Fibroblast of skin of scalp (primary cell): ENCODE data around the gene WDR37.
"Not testable (repeated sequence)": the region's sequence is repeated elsewhere in the genome, so short reads cannot be mapped to it uniquely, and the experiment has no call there.

Experiments used
- DNase-seq: peaks from one replicate; pipeline ENCODE4 v3.0.0-alpha.2; 2013

The WDR37 gene

GRCh38 chr10:1154531-1155295 is 98.5 kb downstream of the WDR37 start:
- DNase-seq, result no peak

DNA sequence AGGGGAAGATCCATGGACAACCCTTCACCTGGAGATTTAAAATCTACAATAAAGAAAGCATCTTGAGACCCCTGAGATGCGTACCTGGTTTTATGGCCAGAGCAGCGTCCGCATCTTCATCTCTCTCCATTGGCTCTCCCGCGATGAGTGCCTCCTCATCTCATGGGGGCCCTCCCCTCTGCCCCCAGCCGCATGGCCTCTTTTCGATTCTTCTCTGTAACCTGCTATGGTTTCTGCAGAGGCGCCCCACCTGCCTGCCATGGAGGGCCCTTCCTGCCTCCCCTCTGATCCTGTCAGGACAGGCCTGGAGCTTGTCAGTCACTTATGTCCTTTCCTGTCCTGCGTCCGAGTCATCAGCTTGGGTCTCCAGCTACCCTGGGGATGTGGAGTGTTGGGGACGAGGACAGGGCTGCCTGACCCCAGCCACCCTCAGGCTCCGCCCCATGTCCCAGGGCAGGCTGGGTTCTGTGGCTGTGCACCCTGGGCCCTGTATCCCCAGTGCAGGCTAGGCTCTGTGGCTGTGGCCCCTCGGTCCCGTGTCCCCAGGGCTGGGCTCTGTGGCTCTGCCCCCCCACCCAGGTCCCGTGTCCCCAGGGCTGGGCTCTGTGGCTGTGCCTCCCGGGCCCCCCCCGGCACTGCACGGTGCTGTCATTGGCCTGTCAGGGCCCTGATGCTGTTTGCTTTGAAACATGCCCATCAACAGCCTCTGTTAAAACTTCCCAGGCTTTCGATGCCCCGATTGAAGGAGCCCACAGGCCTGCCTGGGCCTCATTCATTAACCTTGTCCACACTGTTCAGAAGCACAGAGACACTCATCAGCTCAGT is 99.8 kb downstream of the WDR37 start:
- no peak for DNase-seq

GRCh38 chr10:1156616-1156886 is 100.4 kb downstream of the WDR37 start:
- DNase-seq, result no peak

GRCh38 chr10:1156921-1157614 is 100.9 kb downstream of the WDR37 start:
- no peak for DNase-seq

DNA sequence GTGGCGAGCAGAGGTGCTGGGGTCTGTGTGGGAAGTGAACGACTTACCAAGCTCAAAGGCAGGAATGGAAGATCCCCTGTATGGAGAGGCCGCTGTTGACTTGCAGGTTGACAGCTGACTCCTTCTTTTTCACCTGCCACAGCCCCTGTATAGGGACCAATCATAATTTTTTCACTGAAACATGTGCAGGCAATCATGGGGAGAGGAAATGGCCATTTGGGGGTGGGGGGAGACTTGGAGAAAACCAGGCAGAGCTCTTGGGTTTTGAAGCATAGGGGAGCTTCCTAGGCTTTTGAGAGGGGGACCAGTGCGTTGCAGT is 101.4 kb downstream of the WDR37 start:
- DNase-seq, result no peak

GRCh38 chr10:1158066-1158465 is 101.9 kb downstream of the WDR37 start:
- DNase-seq, result no peak

- not testable (repeated sequence) for DNase-seq
Observed at GRCh38 chr10:1158536-1158935, 102.4 kb downstream of the WDR37 start.

- DNase-seq, result no peak
Observed at GRCh38 chr10:1159131-1160061, 103.2 kb downstream of the WDR37 start.

- no peak for DNase-seq
Observed at GRCh38 chr10:1160561-1161314, 104.6 kb downstream of the WDR37 start.

GRCh38 chr10:1161315-1161673 is 105.1 kb downstream of the WDR37 start:
- not testable (repeated sequence) for DNase-seq

GRCh38 chr10:1162481-1163203 is 106.5 kb downstream of the WDR37 start:
- no peak for DNase-seq

DNA sequence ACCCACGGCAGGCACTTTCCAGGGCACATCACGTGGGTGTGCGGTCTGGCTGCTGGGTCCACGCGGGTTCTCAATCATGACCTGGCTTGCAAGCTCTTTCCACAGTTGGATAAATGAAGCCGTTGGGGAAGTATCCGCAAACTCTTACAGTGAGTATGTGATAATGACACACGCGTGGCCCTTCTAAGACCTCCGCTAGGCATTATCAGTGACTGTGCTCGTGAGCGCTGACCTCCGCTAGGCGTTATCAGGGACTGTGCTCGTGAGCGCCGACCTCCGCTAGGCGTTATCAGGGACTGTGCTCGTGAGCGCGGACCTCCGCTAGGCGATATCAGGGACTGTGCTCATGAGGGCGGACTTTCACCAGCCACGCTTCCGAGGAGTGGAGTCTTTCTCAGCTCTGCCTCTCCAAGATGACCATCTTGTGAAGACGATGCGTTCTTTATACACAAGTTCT is 107.0 kb downstream of the WDR37 start:
- no peak for DNase-seq

DNA sequence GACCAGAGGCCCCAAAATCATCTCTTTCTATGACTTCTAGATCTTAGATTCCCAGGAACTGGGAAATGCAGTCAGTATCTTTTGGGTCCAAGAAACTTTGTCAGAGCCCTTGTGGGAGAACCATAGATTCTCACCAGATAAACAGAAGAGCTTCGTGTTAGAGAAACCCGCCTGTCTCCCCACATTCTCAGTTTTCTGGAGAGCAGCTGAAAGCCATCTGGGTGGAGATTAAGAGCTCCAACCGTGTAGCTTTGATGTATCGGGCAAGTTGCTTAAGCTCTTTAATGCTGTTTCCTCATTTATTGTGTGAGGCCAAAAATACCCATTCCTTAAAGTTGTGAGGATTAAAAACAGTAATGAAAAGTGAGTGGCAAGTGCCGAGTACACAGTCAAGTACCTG is 107.6 kb downstream of the WDR37 start:
- no peak for DNase-seq

DNA sequence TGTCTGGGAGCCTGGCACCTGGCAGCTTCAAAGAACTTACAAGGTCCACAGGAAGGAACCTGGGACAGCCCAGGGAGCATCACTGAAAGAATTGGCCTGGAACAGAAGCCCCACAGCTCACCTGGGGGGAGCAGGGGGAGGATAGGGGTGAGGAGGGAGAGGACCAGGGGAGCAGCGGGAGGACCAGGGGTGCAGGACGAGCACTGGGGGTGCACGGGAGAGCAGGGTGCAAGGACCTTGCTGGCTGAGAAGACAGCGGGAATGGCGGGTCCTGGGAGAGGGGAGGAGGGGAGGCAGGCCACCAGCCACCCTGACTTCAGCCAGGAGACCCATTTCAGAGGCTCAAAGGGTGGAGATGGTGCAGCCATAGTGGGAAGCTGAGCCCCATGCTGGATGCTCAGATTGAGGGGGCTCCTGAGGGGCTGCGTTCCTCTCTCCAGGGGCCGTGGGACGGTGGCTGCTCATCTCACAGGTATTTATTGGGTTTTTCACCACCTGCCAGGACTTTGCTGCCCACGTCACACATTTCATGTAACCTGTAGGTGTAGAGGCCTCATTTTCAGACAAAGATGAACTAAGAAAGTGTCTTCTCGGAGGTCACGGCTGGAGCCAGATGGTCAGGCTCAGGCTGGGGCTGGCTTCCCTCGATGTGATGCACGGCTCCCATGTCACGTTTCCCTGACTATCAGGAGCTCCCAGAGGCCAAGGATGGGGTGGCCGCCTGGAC is 110.1 kb downstream of the WDR37 start:
- no peak for DNase-seq

GRCh38 chr10:1166828-1167275 is 110.7 kb downstream of the WDR37 start:
- no peak for DNase-seq

DNA sequence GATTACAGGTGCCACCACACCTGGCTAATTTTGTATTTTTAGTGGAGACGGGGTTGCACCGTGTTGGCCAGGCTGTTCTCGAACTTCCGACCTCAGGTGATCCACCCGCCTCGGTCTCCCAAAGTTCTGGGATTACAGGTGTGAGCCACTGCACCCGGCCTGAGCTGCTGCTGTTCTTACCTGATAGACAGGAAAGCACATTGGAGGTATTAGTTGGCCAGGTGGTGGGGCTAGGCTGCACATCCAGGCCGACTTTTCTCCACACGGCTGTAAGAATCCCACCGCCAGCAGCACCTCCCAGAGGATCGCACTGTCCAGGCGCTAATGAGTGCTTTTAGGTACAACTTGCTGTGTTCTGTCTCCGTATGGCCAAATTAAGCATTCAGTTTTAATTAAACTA is 112.6 kb downstream of the WDR37 start:
- DNase-seq, result no peak

DNA sequence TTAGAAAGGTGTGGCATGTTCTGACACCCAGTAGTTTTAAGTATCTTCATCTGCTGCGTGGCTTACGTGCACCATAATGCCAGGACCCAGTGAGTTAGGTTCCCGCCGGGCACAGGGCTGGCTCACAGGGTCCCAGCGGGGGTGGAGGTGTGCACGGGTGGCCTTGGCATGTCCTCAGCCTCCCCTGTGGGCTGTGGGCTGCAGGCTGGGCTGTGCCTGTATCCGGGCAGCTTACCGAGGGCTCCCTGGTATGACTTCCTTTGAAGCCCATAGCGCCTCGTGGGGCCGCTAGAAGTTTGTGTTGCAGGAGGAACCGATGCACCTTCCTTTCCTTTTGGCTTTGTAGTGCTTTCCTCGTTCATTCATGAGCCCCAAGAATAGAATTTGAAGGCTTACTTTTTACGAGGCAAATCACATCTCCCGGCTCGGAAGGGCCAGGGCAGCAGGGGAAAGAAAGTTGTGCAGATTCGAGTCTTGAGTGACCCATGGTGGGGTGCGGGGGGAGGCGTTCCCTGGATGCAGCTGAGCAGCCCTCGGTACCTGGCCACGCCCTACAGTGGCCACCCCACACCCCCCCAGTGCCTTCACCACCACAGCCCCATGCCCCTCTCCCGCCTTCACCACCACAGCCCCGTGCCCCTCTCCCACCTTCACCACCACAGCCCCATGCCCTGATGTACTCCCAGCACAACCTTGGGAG is 113.2 kb downstream of the WDR37 start:
- no peak for DNase-seq

DNA sequence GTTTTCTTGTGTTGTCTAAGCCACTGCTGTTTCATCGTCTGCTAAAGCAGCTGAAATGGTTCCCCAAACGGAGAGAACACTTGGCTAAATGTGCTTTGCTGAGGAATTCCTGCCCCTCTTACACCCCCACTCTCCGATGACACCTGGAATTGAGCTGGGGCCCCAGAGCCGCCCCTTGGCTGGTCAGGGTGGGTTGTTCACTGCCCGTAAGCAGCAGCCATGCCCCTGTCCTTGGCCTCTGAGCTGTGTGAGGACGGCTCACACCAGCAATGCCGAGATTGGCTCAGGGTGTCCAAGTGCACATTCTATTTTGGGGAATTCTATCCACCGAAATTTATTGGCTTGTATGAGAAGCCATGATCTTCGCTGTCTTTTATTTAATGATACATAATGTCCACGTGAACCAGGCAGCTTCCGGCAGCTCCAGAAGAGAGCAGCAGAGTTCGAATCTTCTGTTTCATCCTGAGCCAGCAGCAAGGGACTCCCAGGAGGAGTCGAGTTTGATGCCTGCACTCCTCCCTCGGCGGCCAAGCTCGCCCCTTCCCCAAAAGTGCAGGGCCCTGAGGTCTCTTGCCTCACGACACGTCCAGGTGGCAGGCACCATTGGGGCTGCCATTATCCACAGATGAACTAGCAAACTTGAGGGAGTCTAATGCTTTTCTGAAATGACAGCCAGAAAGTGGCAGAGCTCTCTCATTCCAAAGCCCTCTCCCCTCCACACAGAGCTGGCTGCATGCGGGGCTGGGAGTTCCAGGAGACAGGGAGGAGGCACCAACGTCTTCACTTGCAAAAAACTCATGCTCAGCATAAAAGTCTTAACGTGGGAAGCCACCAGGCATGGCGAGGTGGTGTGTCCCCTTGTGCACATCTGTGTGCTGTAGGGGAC is 114.0 kb downstream of the WDR37 start:
- no peak for DNase-seq

GRCh38 chr10:1170867-1171180 is 114.6 kb downstream of the WDR37 start:
- DNase-seq, result no peak
